ENCODE measurements around the gene PLEKHG4.

Gene PLEKHG4

DNA sequence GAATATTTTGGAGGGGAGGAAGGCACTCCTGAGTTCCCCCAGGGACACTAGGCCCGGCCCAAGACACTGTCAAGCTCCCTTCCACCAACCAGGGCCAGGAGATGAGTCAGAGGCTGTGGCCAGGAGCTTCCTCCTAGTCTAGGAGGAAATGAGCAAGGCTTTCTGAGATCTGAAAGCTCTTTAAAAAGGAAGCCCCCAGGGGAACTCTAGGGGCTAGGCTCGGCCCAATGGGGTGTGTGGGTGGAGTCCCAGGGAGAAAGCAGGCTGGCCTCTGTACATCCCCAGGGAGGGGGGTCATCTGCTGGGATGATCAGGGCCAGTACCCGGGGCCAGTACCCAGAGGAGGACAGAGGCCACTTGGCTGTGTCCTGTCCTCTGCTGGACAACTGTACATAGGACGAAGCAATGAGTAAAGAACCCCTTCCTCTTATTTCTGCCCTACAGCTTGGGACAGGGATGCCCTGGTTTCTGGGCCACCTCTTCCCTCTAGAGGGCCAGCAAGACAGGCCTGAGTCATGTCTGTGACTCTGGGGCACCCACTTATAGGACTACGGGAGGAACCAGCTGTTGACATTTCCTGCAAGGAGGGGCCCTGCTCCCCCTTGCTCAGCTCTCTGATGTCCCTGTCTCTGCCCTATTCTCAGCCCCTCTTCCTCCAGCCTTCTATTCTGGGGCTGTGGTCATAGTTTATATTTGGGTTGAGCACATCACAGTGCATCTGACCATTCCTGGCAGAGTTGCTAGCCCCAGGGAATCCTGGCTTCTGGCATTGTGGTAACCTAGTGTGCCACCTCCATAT, 34.7 kb upstream of the PLEKHG4 start:
- peak; percentile 95 for DNase-seq (ENCODE audit: low read depth)

DNA sequence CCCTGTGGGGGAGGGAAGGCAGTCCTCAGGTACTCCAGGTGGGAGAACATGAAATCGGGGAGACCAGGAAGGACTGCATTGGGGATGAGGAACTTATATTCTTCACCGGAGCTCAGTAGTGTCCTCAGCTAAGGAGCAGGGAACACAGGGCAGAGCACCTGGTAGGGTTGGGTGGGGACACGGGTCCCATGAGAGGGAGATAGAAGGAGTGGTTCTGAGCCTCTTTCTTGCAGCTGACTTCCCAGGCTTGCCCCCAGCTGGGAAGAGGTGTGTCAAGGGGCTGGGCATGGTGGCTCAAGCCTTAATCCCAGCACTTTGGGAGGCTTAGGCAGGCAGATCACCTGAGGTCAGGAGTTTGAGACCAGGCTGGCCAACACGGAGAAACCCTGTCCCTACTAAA, 34.1 kb upstream of the PLEKHG4 start:
- DNase-seq (ENCODE audit: low read depth), result no peak

DNA sequence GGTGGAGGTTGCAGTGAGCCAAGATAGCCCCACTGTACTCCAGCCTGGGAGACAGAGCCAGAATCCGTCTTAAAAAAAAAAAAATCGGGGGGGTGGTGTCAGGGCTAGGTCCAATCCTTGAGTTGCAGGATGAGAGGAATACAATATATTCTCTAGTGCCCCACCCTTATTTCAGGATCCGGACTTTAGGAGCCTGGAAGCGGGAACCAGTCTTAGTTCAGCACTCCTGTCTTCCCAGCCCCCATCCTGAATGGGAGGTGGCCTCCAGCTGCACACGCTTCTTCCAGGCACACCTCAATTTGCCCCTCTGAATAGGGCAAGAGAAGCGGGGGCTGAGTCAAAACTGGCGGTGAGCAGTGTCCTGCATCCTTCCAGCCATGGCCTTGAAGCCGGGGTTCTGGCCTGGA, 33.7 kb upstream of the PLEKHG4 start:
- DNase-seq (ENCODE audit: low read depth), result no peak

DNA sequence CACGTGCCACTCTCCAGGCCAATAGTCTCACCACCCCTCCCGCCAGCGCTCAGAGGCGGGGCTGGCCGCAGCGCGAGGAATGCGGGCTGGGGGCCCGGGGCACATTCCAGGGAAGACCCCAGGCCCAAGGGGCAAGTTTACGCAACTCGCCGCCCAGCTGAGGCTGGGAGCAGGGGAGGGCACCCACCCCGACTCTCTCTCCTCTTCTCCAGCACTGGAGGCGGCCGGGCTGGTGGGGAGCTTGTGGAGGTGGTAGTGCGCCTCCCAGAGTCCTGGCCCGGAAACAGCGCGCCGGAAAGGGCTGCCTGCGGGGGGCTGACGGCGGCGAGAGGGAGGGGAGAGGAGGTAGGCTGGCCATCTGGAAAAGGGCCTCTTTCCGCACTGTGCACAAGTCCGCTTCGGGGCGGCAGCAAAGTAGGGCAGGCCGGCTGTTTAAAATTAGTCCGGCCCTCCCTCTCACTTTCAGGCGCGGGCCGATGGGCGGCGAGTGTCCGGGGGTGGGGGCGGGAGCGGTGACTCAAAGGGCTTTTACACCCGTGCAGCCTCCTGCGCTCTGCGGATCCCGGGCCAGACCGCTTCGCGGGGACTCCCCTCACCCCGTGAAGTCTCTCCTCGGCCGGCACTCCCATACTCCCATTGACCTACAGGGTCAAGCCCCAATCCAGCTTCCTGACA, 33.1 kb upstream of the PLEKHG4 start:
- peak; percentile 74 for DNase-seq (ENCODE audit: low read depth)

DNA sequence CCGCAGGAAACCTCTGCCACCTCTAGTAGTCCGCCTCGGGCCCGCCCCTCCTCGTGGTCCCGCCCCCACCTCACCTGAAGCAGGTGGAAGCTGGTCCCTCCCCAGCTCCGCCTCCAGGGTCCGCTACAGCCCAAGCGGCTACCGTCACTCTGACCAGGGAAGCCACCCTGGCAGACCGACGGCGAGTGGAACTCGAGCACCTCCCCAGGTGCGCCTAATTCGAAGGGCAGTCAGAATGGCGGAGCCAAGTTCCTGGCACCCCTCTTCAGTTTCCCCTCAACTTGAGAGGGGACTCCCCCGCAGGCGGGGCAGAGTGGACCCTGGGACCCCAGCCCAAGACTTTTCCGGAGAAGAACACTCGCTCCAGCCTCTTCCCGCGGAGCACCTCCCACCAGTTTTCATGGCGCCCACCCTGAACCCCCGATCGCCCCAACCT, 32.6 kb upstream of the PLEKHG4 start:
- DNase-seq (ENCODE audit: low read depth), result no peak

DNA sequence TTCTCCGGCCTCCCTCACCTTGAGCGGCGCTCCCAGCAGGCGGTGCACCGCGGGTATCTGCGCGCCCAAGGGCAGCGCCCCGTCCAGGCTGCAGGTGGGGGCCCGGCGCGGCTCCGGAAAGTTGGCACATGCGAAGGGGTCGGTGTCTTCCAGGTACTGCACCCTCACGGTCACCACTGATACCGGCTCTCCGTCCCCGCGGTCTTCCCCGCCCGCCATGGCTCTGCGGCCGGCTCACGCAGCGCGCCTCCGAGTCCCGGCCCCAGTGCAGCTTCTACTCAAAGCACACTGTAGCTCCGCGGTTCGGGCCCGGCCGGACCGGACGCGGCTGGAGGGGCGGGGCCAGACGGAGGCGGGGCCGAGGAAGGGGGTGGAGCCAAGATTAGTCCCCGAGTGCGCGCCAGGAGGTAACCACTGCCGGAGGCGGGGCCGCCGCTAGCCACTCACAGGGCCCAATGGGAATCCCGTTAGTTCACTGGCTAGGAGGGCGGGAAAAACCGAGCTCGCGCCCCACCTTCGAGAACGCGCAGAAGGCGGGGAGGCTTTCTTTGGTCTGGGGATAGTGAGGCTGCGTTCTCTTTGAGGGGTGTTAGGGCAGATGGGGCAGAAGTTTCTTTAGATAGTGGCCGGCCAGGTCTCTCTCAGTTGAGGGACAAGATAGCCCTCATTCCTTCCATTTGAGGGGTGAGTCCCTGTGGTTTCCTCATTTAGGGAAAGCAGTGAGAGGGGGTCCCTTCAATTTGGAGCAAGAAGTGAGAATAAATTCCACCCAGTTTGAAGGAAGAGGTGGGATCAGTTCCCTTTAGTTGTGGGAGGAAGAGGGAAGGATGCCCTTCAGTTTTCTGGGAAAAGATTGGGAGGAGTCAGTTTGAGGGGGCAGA, 31.9 kb upstream of the PLEKHG4 start, which contains the start of gene FHOD1:
Gene FHOD1, minus strand, starts transcription at position 290 of the 881 bp plus-strand sequence. Its CDS starts 71 bp downstream, at position 219.
- peak; percentile 93 for DNase-seq (ENCODE audit: low read depth)

DNA sequence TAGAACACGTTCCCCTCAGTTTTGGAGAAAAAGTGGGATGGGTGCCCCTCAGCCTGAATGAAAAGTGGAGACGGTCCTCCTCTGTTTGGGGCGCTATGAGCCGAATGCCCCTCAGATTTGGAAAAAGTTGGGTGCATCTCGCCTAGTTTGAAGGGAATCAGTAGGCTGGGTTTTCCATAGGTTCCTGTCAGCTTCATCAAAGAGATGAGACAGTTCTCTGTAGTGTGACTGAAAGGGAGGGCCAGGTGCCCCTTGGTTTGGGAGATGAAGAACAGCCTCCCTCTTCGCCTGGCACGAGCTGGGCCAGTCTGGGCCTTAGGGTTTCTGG, 31.3 kb upstream of the PLEKHG4 start:
- no peak for DNase-seq (ENCODE audit: low read depth)

DNA sequence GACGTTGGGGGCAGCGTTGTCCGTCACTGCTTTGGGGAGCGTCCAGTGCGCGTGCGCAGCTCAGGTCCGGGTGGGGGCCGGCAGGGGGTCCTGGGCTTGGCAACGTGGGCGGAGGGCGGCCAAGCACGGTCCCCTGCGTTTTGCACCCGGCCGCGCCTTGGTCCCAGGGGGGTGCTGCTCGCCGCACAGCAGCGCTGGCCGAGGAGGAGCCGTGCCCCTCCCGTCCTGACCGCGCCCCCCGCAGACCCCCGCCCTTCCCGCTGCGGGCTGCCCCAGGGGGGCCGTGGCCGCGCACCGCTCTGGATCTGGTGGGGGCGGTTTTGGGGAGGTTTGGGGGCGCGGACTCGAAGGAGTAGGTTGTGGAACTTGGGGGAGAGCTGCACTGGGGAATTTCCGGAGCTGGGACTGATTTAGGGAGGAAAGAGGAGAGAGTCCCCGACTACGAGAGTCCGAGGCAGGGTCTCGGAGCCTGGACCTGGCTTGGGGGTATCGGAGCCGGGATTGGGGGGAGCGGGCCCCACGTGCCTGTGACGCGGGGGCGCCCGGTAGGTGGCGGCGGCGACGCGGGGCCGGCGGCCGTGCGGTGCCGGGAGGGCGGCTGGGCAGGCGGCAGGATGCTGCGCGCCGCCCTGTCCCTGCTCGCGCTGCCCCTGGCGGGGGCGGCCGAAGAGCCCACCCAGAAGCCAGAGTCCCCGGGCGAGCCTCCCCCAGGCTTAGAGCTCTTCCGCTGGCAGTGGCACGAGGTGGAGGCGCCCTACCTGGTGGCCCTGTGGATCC, 30.7 kb upstream of the PLEKHG4 start, which contains the start of gene SLC9A5:
Gene SLC9A5, plus strand, starts transcription at position 579 of the 777 bp plus-strand sequence. Its CDS starts 36 bp downstream, at position 615.
- no peak for DNase-seq (ENCODE audit: low read depth)

DNA sequence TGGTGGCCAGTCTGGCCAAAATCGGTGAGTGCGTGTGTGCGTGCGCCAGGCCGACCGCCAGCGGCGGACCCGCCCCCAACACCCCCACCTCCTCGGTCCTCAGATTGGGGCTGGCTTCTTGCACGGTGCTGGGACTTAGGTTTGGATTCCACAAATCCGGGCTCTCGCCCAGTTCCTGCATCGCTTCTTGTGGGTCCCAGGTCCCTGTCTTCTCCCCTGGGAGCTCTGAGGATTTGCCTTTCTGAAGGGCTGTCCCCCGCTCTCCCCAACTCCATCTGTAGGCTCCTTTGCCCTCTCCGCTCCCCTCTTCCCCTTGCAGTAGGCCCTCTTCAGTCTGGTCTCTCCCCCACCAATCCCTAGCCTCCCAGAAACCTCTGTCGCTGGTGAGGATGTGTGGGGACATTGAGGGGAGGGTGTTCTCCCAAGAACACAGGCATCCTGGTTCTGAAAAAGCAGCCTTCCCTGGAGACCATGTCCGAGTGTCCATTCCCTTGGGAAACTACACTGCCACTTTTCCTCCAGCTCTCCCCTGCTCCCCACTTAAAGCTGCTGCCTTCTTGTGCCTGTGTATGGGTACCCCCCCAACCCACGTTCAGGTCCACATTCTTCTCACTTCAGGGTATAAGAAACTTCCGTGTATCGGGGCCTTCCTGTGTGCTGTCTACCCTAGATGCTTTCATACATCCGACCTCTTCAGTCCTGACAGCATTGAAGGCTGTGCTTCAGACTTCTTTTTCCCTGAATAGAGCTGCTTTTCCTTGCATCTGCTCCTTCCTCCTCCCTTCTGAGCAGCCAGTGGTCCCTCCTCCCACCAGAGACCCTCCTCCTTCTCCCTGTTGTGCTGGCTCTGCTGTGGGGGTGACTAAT, 29.9 kb upstream of the PLEKHG4 start:
- no peak for DNase-seq (ENCODE audit: low read depth)

DNA sequence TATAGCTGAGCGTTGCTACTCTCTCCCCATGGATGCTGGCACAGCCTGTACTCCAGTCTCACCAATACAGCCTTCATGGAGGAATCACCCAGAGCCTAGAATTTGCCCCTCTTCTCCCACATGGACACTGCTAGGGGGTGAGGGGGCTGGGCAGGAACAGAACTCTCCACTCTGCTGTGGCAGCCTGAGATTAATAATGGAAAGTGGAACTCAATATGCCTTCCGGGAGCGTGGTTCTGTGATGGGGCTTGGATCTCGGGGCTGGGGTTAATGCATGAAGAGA, 29.3 kb upstream of the PLEKHG4 start:
- no peak for DNase-seq (ENCODE audit: low read depth)

DNA sequence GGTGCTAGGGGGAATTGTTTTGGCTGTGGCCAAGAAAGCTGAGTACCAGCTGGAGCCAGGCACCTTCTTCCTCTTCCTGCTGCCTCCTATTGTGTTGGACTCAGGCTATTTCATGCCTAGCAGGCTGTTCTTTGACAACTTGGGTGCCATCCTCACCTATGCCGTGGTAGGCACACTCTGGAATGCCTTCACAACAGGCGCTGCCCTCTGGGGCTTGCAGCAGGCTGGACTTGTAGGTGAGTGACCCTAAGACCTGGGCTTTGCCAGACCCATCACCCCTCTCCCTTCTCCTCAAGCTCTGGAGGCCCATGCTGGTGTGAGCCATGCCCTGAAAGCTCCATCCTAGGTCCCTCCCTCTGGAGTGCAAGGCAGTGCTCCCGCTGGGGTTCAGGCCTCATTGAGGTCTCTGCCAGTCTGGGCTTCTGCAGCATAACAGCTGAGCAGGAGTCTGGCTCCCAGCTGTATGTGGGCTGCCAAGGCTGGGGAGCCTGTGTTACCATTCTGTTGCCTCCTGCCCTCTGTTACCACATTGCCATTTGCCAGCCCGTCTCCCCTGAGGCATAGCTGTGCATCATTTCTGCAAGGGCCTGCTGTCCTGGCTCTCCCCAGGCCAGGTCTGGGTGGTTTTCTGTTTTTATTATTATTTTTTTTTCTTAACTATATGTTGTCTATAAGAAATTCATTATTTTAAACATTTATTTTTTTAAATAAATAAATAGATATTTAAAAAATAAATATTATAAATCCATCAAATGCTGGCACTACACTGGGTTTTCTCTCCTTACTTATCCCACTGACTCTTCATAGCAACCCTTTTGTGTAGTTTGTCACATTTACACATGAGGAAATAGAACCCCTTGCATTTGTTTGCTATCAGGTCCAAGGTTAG, 26.5 kb upstream of the PLEKHG4 start:
- DNase-seq (ENCODE audit: low read depth), result no peak

DNA sequence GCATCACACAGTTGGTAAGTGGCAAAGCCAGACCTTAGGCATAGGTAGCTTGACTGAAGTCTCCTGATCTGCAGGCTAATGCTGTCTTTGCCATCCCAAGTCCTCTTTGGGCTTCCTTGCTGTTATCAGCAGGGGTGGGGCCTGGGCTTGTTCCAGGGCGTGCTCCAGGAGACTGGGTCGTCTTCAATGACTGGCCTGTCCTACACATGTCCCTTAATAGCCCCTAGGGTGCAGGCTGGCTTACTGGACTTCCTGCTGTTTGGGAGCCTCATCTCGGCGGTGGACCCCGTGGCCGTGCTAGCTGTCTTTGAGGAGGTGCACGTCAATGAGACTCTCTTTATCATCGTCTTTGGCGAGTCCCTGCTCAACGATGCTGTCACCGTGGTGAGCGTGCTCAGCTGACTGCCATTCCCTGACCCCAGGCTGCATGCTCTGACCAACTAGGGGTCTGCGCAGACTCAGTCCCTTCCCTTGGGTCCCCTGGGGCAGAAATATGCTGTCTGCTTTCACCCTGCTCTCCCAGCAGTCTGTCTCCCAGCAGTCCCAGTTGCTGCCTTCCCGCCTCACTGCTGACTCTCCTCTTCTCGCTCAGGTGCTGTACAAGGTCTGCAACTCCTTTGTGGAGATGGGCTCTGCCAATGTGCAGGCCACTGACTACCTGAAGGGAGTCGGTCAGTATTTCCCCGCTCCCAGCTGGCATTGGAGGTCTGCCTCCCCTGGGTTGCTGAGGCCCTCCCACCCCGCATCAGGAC, 24.4 kb upstream of the PLEKHG4 start:
- no peak for DNase-seq (ENCODE audit: low read depth)

DNA sequence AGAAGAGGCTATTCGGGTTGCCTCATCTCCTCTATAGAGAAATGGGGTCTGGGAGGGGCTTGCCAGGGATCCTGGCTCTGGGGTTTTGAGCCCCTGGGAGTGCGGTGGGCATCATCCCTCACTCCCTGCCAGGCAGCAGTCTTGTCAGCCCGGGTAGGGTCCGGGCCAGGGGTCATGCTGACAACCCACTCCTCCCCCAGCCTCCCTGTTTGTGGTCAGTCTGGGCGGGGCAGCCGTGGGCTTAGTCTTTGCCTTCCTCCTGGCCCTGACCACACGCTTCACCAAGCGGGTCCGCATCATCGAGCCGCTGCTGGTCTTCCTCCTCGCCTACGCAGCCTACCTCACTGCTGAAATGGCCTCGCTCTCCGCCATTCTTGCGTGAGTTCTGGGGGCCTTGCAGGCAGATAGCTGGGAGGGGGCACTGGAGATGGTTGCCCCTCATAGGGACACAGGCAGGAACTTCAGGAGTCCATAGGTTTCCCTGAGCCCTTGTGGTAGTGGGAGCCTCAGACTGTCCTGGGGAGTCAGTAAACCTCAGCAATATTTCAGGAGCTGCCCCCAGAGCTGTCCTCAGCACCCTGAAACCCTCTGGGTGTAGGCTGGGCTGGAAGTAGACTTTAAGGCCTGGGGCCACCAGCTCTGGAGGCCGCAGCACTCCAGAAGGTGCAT, 23.6 kb upstream of the PLEKHG4 start:
- DNase-seq (ENCODE audit: low read depth), result no peak

DNA sequence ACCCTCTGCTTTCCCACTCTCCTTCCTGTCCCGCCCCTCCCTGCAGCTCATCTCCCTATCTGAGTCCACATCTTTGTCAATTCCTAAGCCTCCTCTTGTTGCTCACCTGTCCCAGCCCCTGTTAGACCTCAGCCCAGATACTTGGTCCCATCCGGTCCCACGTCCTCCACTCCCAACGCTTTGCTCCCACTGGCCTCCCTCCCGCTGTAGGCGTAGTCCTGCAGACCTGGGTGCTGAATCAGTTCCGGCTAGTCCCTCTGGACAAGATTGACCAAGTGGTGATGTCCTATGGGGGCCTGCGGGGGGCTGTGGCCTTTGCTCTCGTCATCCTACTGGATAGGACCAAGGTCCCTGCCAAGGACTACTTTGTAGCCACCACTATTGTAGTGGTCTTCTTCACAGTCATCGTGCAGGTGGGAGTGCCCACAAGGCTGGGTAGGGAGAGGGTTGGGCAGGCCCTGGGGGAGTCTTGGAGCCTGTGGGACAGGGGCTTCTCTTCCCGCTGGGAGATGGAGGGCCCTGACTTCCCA, 22.6 kb upstream of the PLEKHG4 start:
- no peak for DNase-seq (ENCODE audit: low read depth)

DNA sequence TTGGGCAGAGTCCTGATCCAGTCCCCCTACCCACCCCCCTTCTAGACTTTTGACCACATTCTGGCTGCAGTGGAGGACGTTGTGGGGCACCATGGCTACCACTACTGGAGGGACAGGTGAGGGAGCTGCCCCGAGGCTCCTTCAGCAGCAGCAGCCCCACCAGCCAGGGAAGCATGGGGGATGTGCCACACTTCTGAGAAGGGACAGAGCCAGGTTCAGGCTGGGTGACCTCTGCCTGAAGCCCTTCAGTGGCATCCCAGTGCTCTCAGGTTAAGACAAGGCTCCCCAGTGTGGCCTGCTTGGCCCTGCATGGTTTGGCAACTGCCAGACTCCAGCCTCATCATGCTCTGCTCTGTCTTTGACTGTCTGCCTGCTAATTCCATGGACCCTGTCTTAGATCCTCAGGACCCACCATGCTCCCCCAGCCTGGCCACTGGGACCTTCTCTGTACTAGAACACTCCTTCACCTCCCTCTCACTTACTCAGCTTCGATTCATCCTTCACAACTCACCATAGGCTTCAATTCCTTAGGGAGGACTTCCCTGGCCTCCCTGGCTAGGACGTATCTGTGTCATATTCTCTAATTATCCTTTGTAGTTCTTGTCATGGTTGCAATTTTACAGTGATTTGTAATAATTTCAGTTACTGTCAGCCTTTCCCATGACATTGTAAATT, 21.7 kb upstream of the PLEKHG4 start:
- no peak for DNase-seq (ENCODE audit: low read depth)

DNA sequence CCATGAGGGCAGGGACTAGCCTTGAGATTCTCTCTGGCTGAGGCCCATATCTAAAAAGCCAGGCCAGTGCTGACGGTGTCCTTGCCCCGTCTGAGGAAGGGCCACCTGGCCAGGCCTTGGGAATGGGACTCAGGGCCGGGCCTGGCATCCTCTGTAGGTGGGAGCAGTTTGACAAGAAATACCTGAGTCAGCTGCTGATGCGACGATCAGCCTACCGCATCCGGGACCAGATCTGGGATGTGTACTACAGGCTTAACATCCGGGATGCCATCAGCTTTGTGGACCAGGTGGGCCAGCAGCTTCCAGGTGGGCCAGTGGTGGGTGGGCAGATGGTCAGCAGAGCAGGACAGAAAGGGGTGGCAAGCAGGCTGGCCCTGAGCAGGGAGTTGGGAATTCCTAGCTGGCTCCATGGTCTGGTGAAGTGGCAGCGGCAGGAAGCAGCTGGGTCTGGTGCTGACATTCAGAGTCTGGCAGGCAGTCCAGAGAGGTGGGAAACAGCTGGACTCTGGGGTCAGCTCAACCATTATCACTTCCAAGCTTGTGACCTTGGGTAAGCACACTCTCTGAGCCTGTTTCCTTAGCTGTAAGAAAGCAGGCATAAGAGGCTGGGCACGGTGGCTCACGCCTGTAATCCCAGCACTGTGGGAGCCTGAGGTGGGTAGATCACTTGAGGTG, 21.0 kb upstream of the PLEKHG4 start:
- no peak for DNase-seq (ENCODE audit: low read depth)

DNA sequence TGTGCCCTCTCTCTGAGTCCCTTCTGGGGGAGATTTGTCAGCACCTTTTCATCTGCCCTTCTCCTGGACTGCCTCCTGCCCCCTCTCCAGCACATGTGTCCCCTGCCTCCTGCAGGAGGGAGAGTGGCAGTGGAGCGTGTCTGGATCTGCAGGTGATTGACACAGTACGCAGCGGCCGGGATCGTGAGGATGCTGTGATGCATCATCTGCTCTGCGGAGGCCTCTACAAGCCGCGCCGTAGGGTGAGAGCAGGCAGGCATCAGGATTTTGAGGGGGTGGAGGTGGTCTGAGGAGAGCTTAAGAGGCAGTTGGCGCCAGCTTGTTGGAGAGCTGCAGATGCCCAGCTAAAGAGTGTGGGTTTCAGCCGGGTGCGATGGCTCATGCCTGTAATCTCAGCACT, 19.6 kb upstream of the PLEKHG4 start:
- DNase-seq (ENCODE audit: low read depth), result no peak
